BE2C (cell line): ENCODE data around the gene HOXC5.

Experiments
- DNase-seq: peaks from one replicate; pipeline ENCODE4 v3.0.0-alpha.2; 2020
- H3K27me3 ChIP-seq: fragments of 250-450 bp; sonication (Bioruptor Pico); 2 replicates; pipeline ENCODE4 v1.5.1; 2020; ENCODE audit warnings: mild to moderate bottlenecking
- H3K36me3 ChIP-seq: fragments of 250-450 bp; sonication (Bioruptor Pico); 2 replicates; pipeline ENCODE4 v1.5.1; 2020; ENCODE audit warnings: mild to moderate bottlenecking
- H3K4me1 ChIP-seq: fragments of 250-450 bp; sonication (Bioruptor Pico); 2 replicates; pipeline ENCODE4 v1.5.1; 2020
- H3K4me3 ChIP-seq: 2 replicates; pipeline ENCODE4 v1.5.1; 2011; ENCODE audit warnings: low read depth, low read length
- H3K9me3 ChIP-seq: fragments of 250-450 bp; sonication (Bioruptor Pico); 2 replicates; pipeline ENCODE4 v1.5.1; 2020
- TF ChIP-seq, protein P1 (sequence below): IDR thresholded peaks from 2 replicates; pipeline ENCODE4 v1.5.1; 2012; ENCODE audit warnings: mild to moderate bottlenecking, low read depth, low read length

The HOXC5 gene

DNA sequence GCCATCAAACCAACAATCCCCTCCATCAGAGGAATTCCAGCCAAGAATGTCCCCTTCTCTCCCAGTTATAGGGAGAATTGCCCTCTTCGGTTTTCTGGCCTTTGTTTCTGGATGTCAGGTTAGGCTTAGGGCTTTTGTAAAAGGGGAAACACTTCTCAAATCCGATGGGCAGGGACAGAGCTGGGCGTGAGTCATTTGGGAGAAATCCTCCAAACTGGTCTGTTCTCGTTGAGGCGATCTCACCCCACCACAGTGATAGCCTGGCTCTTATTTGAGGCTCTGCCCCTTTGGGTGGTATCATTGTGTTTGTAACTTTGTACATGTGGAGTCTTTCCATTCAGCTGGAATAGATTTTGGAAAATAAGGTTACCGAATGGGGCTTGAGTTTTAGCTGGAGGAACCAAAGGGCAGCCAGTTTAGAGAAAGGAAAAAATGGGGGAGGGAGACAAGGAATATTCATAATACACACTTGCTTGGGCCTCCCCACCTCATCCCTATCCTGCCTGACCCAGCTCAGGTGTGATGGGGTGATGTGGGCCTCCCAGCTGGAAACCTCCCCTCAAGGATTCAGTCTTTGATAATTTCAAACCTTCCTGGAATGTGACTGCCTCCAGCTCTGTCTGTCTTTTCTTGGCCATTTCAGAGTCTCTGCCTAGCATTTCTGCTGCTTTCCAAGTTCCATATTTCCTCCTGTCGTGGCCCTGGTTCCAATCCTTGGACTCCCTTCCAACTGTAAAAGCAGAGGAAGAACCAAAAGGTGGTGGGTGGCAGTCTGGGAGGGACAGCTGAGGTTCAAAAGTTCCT is 28.3 kb downstream of the HOXC5 start:
- H3K27me3 ChIP-seq: no peaks in the 10 kb centered on the region

GRCh38 chr12:54065677-54066076 is 32.8 kb downstream of the HOXC5 start:
- DNase-seq: no peak
- TF ChIP-seq, protein P1, sequence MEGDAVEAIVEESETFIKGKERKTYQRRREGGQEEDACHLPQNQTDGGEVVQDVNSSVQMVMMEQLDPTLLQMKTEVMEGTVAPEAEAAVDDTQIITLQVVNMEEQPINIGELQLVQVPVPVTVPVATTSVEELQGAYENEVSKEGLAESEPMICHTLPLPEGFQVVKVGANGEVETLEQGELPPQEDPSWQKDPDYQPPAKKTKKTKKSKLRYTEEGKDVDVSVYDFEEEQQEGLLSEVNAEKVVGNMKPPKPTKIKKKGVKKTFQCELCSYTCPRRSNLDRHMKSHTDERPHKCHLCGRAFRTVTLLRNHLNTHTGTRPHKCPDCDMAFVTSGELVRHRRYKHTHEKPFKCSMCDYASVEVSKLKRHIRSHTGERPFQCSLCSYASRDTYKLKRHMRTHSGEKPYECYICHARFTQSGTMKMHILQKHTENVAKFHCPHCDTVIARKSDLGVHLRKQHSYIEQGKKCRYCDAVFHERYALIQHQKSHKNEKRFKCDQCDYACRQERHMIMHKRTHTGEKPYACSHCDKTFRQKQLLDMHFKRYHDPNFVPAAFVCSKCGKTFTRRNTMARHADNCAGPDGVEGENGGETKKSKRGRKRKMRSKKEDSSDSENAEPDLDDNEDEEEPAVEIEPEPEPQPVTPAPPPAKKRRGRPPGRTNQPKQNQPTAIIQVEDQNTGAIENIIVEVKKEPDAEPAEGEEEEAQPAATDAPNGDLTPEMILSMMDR: no peak
- Histone ChIP-seq H3K4me3 (no peak overlapping the region), H3K4me1 (no peaks in the 10 kb centered on the region), H3K36me3 (no peaks in the 10 kb centered on the region), H3K9me3 (no peaks in the 10 kb centered on the region), H3K27me3 (no peaks in the 10 kb centered on the region)

More for the DNA sequence above, 28.3 kb downstream of the HOXC5 start:
- no peaks in the 10 kb centered on the region; the same call in 1 of the 2 replicates for H3K4me1 ChIP-seq
- DNase-seq: no peak
- H3K36me3 ChIP-seq: peaks cover 11% of the 10 kb centered on the region
- TF ChIP-seq, protein P1: no peak
- H3K4me3 ChIP-seq: no peak overlapping the region
- no peaks in the 10 kb centered on the region for H3K9me3 ChIP-seq

DNA sequence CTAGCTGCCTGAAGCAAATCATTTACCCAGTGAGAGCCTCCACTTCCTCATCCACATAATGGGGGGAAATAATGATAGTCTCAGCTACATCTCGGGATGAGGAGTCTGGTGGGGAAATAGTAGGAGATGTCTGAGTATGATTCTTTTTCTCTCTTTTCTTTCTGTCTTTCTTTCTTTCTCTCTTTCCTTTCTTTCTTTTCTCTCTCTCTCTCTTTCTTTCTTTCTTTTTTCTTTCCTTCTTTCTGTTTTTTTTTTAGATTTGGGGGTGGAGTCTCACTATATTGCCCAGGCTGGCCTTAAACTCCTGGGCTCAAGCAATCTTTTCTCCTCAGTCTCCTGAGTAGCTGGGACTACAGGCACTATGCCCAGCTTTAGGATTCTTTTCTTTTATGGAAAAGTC is 33.6 kb downstream of the HOXC5 start:
- TF ChIP-seq, protein P1: no peak
- Histone ChIP-seq H3K4me1 (peaks cover 4% of the 10 kb centered on the region), H3K27me3 (no peaks in the 10 kb centered on the region), H3K9me3 (no peaks in the 10 kb centered on the region), H3K4me3 (no peak overlapping the region), H3K36me3 (no peaks in the 10 kb centered on the region)
- no peak for DNase-seq

DNA sequence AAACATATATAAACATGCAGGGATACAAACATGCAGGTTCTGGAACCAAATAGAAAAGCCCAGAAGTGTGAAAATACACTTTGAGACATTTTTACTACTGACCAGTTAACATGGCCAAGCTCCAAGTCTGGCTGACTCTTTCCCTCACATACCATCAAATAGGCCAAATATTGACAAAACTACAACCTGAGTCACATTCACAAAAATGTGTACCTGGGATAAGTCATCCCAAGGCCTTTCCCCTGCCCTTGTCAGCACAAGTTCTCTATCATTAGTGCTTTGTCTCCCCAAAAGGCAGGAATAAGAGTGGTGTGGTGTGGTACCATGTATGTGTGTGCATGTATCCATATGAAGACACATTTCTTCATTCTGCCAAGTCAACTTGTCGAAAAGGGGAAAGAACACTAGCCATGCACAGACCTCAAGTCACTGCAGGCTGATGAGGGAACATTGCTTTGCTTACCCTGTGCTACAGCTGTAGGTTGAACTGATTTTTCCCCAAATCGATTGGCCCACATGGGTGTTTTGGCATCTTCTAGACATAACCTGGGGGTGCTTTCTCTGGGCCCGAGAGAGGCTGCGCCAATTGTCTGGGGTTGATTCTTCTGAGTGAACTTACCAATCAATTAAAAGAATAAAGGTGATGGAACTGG is 35.7 kb downstream of the HOXC5 start:
- TF ChIP-seq, protein P1: no peak
- Histone ChIP-seq H3K4me1 (peaks cover 14% of the 10 kb centered on the region), H3K4me3 (no peak overlapping the region), H3K9me3 (no peaks in the 10 kb centered on the region), H3K36me3 (no peaks in the 10 kb centered on the region), H3K27me3 (no peaks in the 10 kb centered on the region)
- no peak for DNase-seq

GRCh38 chr12:54071942-54072341 is 39.1 kb downstream of the HOXC5 start:
- TF ChIP-seq, protein P1: no peak
- H3K27me3 ChIP-seq: no peaks in the 10 kb centered on the region
- H3K36me3 ChIP-seq: no peaks in the 10 kb centered on the region
- no peak overlapping the region for H3K4me3 ChIP-seq
- peaks cover 14% of the 10 kb centered on the region for H3K4me1 ChIP-seq
- no peaks in the 10 kb centered on the region for H3K9me3 ChIP-seq
- DNase-seq: no peak

DNA sequence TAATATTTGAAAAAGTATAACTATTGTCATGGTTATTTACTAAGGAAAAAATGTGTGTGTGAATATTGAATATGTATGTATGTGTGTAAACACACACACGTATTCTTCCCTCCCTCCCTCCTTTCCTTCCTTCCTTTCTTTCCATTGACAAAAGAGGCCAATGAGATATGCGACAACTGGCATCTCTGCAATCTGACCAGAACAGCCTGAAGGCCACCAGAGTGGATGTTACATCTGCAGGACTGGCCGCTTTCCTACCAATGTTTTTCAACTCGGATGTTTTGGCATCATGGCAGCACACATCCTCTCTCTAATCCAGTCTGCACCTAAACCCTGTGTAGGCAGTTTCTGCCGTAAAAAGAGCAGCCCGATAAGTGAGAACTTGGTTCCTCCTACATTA is 41.5 kb downstream of the HOXC5 start:
- H3K27me3 ChIP-seq: no peaks in the 10 kb centered on the region
- H3K9me3 ChIP-seq: no peaks in the 10 kb centered on the region

More for the DNA sequence above, 41.5 kb downstream of the HOXC5 start:
- Histone ChIP-seq H3K4me3 (no peak overlapping the region), H3K36me3 (no peaks in the 10 kb centered on the region), H3K4me1 (peaks cover 14% of the 10 kb centered on the region)
- no peak for DNase-seq
- TF ChIP-seq, protein P1: no peak
